ENCODE results near the gene WWC1.

DNA sequence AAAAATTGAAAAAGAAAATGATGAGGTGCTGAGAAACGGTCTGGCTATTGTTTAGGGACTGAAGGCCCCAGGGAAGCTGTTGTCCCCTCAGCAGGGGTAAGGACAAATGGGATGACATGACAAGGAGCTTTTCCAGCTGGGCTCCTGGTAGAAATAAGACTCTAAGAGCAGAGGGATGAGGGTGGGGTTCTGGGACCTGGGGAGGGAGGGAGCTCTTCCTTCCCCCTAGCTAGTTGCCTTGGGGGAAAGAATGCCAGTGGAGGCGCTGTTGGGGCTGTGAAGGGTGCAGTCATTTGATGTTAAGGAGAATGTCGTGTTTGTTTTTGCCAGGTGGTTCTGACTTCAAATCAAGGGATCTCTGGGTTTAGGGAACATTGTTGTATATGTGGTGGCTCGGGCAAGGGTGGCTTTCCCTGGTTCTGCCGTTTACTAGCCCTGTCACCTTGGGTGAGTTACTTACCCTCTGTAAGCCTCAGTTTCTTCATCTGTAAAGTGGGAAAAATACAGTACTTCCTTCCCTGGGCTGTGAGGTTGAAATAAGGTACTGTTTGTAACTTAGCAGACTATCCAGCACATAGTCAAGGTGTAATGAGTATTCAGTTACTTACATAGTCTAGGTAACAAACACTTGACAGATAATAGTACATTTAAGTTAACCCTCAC is 47.8 kb downstream of the WWC1 start:
- TF ChIP-seq CREB1 (IDR thresholded peaks at IDR 0.05; ENCODE audit: low read depth) = no peak
- TF ChIP-seq CEBPB (IDR thresholded peaks at IDR 0.05; ENCODE audit: borderline replicate concordance in 1 of 2, low read depth in 2 of 2, low read length in 2 of 2) = no peak
- TF ChIP-seq, protein P1, sequence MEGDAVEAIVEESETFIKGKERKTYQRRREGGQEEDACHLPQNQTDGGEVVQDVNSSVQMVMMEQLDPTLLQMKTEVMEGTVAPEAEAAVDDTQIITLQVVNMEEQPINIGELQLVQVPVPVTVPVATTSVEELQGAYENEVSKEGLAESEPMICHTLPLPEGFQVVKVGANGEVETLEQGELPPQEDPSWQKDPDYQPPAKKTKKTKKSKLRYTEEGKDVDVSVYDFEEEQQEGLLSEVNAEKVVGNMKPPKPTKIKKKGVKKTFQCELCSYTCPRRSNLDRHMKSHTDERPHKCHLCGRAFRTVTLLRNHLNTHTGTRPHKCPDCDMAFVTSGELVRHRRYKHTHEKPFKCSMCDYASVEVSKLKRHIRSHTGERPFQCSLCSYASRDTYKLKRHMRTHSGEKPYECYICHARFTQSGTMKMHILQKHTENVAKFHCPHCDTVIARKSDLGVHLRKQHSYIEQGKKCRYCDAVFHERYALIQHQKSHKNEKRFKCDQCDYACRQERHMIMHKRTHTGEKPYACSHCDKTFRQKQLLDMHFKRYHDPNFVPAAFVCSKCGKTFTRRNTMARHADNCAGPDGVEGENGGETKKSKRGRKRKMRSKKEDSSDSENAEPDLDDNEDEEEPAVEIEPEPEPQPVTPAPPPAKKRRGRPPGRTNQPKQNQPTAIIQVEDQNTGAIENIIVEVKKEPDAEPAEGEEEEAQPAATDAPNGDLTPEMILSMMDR (IDR thresholded peaks at IDR 0.05 in 2 of 3, conservative IDR thresholded peaks at IDR 0.05 in 1 of 3; ENCODE audit: control insufficient read depth in 2 of 3, extremely low read depth in 1 of 3, insufficient read depth in 1 of 3, low read depth in 3 of 3, low read length in 3 of 3) = 0 out of 6 replicates have a peak, but pooled peaks of 1 of the 3 experiments have one; percentile 7
- no peak for TF ChIP-seq NFIC (IDR thresholded peaks at IDR 0.05; ENCODE audit: low read depth, low read length)
- TF ChIP-seq POLR2AphosphoS5 (IDR thresholded peaks at IDR 0.05; ENCODE audit: low read length) = no peak
- TF ChIP-seq EZH2 (IDR thresholded peaks at IDR 0.05; ENCODE audit: borderline replicate concordance, control insufficient read depth, low read depth, low read length) = no peak
- TF ChIP-seq, protein P2, sequence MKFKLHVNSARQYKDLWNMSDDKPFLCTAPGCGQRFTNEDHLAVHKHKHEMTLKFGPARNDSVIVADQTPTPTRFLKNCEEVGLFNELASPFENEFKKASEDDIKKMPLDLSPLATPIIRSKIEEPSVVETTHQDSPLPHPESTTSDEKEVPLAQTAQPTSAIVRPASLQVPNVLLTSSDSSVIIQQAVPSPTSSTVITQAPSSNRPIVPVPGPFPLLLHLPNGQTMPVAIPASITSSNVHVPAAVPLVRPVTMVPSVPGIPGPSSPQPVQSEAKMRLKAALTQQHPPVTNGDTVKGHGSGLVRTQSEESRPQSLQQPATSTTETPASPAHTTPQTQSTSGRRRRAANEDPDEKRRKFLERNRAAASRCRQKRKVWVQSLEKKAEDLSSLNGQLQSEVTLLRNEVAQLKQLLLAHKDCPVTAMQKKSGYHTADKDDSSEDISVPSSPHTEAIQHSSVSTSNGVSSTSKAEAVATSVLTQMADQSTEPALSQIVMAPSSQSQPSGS (IDR thresholded peaks at IDR 0.05; ENCODE audit: low read length) = no peak
- no peak for TF ChIP-seq TARDBP (IDR thresholded peaks at IDR 0.05; ENCODE audit: borderline replicate concordance)
- TF ChIP-seq KDM1A (IDR thresholded peaks at IDR 0.05; ENCODE audit: borderline replicate concordance) = no peak
- TF ChIP-seq, protein P3, sequence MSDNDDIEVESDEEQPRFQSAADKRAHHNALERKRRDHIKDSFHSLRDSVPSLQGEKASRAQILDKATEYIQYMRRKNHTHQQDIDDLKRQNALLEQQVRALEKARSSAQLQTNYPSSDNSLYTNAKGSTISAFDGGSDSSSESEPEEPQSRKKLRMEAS (IDR thresholded peaks at IDR 0.05; ENCODE audit: low read depth, low read length) = no peak
- no peak for TF ChIP-seq ETV6 (conservative IDR thresholded peaks at IDR 0.05 in 1 of 2, IDR thresholded peaks at IDR 0.05 in 1 of 2; ENCODE audit: borderline replicate concordance in 1 of 2, low read depth in 1 of 2)
- TF ChIP-seq SMAD1 (IDR thresholded peaks at IDR 0.05; ENCODE audit: low read depth, partially characterized antibody) = no peak
- no peak for TF ChIP-seq FOXM1 (IDR thresholded peaks at IDR 0.05; ENCODE audit: low read depth, low read length)
